GM18951 (cell line): ENCODE measurements around the gene NEURL1.
"Not testable (repeated sequence)": the region's sequence is repeated elsewhere in the genome, so short reads cannot be mapped to it uniquely, and the experiment has no call there.

Source experiments
- POLR2A ChIP-seq: IDR thresholded peaks from 4 replicates; pipeline ENCODE4 v1.6.1; 2011; ENCODE audit warnings: mild to moderate bottlenecking; ENCODE audit not compliant: insufficient read length, insufficient read depth; ENCODE audit errors: extremely low read depth
- in situ Hi-C: fragments of 300-500 bp; cut with MboI; formaldehyde crosslinking; loops from one replicate; pipeline ENCODE4 v1.12.0; 2022; ENCODE audit warnings: low sequenced_read_pairs, mixed read lengths, inconsistent platforms; ENCODE audit not compliant: unreplicated experiment

Gene NEURL1

DNA sequence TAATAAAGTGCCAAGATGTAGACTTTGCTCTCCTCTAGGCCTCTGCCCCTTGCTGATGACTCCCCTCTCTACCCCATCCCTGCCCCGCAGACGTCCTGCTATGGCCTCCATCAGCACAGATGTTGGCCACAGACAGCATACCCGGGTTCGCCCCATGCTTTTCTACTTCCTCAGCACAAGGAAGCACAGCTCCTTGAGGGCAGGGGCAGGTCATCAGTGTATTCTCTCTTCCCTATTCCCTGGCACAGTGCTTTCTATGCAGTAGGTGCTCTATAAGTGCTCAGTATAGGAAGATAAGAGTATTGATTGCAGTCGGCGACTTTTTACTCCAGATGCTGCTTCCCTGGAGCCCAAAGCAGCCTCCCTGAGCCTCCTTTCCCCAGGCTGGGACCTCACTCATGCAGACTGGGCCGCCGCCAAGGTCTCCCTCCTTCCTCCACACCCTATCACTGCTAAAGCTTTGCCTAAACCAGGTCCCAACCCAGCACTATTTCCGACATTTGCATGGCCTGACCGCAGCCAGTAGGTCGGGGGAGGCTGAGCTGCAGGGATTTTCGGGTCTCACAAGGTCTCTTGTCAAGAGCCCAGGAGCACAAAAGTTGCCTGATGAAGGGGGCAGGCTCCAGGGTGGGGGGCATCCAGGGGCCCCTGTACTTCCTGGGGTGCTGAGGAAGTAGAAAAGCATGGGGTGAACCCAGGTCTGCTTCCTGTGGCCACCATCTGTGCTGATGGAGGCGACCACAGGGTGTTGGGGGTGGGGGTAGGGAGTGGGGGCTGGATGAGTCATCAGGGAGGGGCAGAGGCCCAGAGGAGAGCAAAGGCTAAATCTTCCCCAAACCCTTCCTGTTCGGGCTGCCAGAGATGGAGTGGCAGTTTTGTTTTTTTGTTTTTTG is 22.5 kb upstream of the NEURL1 start:
- TF ChIP-seq POLR2A, result peak; percentile 44
- in situ Hi-C loops, result no loop called here

- in situ Hi-C loops, result no loop called here
- TF ChIP-seq POLR2A, result peak; percentile 58
Measured at GRCh38 chr10:103472005-103472404, 21.5 kb upstream of the NEURL1 start.

DNA sequence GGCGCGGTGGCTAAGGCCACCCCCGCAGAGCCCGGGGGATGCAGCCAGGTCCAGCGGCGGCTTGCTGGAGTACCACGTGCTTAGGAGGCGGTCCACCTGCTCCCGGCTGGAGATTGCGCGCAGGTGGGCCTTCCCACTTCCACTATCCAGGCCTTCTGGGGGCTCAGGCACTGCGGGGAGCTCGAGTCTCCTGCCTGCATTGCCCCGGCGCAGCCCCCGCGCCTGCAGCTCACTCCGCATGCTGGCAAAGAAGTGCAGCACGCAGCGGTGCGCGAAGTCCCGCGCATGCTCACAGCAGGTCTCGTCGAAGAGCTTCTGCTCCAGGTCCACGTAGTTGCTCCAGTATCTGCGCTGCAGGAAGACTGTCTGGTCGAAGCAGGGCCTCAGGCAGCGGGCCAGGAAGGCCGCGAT is 20.2 kb upstream of the NEURL1 start:
- in situ Hi-C loops, result no loop called here
- no peak for TF ChIP-seq POLR2A

- in situ Hi-C loops, result no loop called here
- TF ChIP-seq POLR2A, result no peak
Measured at GRCh38 chr10:103474077-103474476, 19.4 kb upstream of the NEURL1 start.

GRCh38 chr10:103475437-103475836 is 18.1 kb upstream of the NEURL1 start:
- in situ Hi-C loops, result no loop called here
- TF ChIP-seq POLR2A, result no peak

- TF ChIP-seq POLR2A, result no peak
- in situ Hi-C loops, result no loop called here
Measured at GRCh38 chr10:103476046-103476768, 17.3 kb upstream of the NEURL1 start.

DNA sequence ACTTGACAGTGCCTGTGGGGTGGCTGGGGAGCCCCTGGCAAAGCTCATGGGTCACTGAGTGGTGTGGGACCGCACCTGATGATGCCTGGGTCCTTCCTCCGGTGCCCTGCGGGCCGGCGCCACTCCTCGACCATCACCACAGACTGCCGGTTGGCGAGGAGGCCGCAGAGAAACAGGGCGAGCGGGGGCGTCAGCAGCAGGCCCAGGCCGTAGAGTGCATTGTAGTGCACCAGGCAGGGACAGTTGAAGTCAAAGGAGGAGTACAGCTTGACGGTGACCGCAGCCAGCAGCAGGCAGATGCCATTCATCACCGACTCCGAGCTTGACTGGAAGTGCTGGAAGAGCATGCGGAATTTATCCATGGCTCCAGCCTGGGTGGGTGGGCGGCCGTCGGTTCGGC is 14.8 kb upstream of the NEURL1 start:
- in situ Hi-C loops, result no loop called here
- TF ChIP-seq POLR2A, result no peak

DNA sequence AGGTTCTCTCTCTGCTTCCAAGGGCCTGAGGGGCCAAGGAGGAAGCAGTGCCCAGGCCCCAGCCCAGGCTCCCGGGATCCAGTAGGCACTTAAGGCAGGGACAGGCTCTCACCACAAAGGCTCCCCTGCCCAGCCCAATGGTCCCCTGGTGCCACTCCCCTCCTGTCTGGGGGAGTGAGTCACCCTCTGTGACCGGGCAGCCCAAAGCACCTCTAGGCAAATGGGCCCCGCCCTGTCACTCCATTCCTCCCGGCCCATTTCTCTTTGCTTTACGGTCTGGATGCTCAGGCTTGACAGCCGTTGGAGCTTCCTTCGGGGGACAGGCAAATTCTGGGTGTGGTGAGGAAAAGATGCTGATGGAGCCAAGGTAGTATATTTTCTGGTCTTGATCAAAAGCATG is 14.4 kb upstream of the NEURL1 start, which contains the start of gene CALHM3:
Gene CALHM3 (minus strand): TSS at position 106 of the 400 bp plus-strand sequence. CDS start 208 bp downstream, outside the sequence.
- in situ Hi-C loops, result no loop called here
- no peak for TF ChIP-seq POLR2A

DNA sequence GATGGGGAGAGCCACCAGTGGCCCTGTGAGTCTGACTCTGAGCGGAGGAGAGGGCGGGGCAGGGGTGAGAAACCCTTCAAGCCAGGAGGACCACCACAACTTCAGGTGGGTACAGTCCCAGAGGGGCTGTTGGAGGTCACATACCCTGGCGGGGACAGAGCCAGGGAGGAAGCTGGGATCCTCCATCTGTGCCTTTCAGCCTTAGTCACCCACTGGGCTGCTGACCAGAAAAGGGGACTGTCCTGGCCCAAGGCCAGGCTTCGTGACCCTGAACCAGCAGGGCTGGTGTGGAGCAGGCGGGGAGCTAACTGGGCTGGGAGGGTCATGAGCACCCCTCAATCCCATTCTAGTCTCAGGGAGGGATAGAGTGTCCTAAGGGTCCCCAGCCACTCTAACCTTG is 13.0 kb upstream of the NEURL1 start:
- TF ChIP-seq POLR2A, result no peak
- in situ Hi-C loops, result loop anchor here (5.0 kb wide), 1 partner anchor 63 kb away; no protein-coding TSS in a partner anchor

- no peak for TF ChIP-seq POLR2A
- in situ Hi-C loops, result loop anchor here (5.0 kb wide), 1 partner anchor 65 kb away; no protein-coding TSS in a partner anchor
Measured at GRCh38 chr10:103481974-103482531, 11.5 kb upstream of the NEURL1 start.

- in situ Hi-C loops, result not testable (repeated sequence)
Measured at GRCh38 chr10:103486635-103487409, 6.7 kb upstream of the NEURL1 start.

DNA sequence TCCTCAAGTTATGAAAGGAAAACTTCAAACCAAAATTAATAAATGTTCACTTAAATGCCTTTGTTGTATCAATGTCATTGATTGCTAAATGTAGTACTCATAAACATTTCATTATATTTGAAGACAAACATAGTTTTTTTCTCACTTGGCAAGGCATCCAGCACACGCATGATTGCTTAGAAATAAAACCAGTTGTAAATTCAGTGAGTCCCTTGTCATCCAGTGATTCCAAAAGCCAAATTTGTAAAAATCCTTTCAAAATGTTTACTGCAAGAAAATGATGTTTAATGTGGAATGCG is 6.1 kb upstream of the NEURL1 start:
- TF ChIP-seq POLR2A, result no peak

DNA sequence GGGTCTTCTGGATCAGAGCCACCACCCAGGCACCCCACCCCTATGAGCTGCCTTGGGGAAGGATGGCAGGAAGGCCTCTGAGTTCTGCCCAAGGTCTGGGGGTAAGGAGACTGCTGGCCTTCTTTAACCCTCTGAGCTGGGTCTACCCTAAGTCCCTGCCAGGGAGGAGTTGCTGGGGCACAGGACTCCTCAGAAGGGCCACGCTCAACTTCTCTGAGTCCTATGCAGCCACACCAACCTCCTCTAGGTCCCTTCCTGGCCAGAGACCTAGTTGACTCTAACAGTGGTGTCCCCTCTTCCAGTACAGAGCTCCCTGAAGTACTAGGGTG is 2.6 kb upstream of the NEURL1 start:
- TF ChIP-seq POLR2A, result no peak
- in situ Hi-C loops, result no loop called here

More for the DNA sequence above, 6.1 kb upstream of the NEURL1 start:
- in situ Hi-C loops, result no loop called here
